CD4-positive, alpha-beta T cell treated with Interleukin-21 for 1 hour (primary cell): ENCODE data around the gene ACADM.
A peak's percentile ranks its signal among the peaks of the same experiment; 100 is the strongest.
"Not testable (repeated sequence)": the region's sequence is repeated elsewhere in the genome, so short reads cannot be mapped to it uniquely, and the experiment has no call there.

Source experiments
- DNase-seq: peaks from one replicate; pipeline ENCODE4 v3.0.0-alpha.2; 2020

Gene ACADM

GRCh38 chr1:75742047-75742625 is 17.6 kb downstream of the ACADM start:
- DNase-seq, result no peak

- DNase-seq, result no peak
Observed at GRCh38 chr1:75745276-75745675, 20.8 kb downstream of the ACADM start.

DNA sequence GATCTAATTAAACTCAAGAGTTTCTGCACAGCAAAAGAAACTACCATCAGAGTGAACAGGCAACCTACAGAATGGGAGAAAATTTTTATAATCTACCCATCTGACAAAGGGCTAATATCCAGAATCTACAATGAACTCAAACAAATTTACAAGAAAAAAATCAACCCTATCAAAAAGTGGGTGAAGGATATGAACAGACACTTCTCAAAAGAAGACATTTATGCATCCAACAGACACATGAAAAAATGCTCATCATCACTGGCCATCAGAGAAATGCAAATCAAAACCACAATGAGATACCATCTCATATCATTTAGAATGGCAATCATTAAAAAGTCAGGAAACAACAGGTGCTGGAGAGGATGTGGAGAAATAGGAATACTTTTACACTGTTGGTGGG is 32.7 kb downstream of the ACADM start:
- DNase-seq, result not testable (repeated sequence)

DNA sequence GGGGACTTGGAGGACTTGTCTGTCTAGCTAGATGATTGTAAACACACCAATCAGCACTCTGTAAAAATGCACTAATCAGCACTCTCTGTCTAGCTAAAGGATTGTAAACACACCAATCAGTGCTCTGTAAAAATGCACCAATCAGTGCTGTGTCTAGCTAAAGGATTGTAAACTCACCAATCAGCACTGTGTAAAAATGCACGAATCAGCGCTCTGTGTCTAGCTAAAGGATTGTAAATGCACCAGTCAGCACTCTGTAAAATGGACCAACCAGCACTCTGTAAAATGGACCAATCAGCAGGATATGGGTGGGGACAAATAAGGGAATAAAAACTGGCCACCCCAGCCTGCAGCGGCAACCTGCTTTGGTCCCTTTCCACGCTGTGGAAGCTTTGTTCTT is 34.0 kb downstream of the ACADM start:
- DNase-seq, result not testable (repeated sequence)

- no peak for DNase-seq
Observed at GRCh38 chr1:75764057-75764655, 39.6 kb downstream of the ACADM start.

DNA sequence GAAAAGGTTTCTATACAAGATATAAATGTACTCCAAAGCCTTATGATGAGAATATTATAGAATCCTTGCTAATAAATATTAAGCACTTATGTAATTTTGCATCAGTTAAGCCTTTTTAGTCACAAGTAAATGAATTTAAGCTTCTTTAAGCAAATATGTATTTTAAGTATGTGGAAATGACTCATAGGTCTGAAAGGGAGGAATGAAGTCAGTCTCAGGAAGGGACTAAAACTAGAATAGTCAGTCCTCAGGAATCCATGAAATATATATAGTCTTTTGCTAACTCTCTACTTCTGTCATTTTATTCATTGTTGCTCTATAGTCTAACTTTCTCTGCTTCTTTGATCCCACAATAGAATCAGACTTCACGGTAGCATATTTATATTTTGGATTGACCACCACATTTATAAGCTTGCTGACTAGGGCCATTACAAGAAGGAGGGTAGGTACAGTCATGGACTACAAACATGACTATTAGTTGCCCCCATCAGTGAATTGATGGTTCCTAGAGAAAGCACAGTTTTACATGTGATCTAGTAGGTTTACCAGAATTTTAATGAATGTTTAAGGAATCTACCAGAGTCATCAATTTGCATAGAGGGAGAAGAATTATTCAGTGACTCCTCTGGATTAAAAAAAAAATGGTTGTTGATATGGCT is 41.3 kb downstream of the ACADM start:
- DNase-seq, result no peak

- DNase-seq, result no peak
Observed at GRCh38 chr1:75768016-75768415, 43.5 kb downstream of the ACADM start.

DNA sequence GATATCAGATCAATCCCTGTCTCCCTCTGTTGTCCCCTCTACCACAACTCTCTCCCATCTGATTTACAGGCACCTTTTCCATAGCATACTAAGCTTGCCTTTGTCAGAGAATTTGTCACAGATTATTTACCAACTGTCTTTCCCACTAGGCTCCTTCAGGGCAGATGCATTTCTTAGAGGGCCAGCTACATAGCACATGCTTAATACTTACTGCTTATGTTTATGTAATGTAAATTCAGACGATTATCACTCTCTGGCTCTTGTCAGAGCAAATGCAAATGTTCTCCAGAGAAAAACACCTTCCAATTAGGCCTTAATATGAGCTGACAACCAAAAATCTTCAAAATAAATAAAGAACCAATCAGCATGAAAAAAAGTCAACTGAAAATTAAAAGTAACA is 46.3 kb downstream of the ACADM start:
- DNase-seq, result no peak

- DNase-seq, result no peak
Observed at GRCh38 chr1:75771978-75772377, 47.5 kb downstream of the ACADM start.

- not testable (repeated sequence) for DNase-seq
Observed at GRCh38 chr1:75777812-75778211, 53.3 kb downstream of the ACADM start.

DNA sequence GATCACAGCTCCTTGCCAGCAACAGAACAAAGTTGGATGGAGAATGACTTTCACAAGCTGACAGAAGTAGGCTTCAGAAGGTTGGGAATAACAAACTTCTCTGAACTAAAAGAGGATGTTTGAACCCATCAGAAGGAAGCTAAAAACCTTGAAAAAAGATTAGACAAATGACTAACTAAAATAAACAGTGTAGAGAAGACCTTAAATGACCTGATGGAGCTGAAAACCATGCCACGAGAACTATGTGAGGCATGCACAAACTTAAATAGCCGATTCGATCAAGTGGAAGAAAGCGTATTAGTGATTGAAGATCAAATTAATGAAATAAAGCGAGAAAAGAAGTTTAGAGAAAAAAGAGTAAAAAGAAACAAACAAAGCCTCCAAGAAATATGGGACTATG is 54.2 kb downstream of the ACADM start:
- DNase-seq, result not testable (repeated sequence)

DNA sequence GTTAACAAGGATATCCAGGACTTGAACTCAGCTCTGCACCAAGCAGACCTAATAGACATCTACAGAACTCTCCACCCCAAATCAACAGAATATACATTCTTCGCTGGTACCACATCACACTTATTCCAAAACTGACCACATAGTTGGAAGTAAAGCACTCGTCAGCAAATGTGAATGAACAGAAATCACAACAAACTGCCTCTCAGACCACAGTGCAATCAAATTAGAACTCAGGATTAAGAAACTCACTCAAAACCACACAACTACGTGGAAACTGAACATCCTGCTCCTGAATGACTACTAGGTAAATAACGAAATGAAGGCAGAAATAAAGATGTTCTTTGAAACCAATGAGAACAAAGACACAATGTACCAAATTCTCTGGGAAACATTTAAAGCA is 55.7 kb downstream of the ACADM start:
- DNase-seq, result not testable (repeated sequence)

DNA sequence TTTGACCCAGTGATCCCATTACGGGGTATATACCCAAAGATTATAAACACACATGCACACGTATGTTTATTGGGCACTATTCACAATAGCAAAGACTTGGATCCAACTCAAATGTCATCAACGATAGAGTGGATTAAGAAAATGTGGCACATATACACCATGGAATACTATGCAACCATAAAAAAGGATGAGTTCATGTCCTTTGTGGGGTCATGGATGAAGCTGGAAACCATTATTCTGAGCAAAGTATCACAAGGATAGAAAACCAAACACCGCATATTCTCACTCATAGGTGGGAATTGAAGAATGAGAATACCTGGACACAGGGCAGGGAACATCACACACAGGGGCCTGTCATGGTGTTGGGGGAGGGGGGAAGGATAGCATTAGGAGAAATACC is 59.4 kb downstream of the ACADM start:
- DNase-seq, result not testable (repeated sequence)

DNA sequence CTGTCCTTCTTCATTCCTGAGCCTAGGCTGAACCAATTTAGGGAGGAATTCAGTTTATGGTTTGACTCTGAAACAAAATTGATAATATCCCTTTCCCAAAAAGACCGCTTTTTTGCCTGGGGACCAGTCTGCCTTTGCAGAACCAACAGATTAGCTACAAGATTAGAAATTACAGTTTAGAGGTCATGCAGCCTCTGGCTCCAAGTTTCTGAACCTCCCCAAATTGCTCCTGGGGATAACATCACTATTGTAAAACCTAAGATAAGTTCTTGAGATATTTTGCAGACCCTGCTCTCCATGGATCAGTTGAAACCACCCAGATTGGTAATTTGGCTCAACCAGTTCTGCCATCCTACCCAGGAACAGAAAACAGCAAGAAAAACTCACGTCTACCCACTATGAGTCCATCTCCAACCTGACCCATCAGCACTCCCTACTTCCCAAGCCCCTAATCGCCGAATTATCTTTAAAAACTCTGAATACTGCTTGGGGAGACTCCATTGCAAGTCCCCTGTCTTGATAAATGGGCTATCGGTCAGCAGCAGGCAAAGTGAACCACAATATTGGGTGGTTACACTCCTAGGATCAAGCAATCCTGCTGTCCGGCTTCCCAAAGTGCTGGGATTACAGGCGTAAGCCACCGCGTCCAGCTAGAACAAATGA is 60.9 kb downstream of the ACADM start:
- DNase-seq, result no peak

GRCh38 chr1:75785983-75786853 is 61.7 kb downstream of the ACADM start, which contains the start of gene RABGGTB:
RABGGTB (plus strand) TSS chr1:75786256; CDS start chr1:75786272, 16 bp downstream.
- DNase-seq, result peak; percentile 96

- DNase-seq, result no peak
Observed at GRCh38 chr1:75786901-75787493, 62.5 kb downstream of the ACADM start.

DNA sequence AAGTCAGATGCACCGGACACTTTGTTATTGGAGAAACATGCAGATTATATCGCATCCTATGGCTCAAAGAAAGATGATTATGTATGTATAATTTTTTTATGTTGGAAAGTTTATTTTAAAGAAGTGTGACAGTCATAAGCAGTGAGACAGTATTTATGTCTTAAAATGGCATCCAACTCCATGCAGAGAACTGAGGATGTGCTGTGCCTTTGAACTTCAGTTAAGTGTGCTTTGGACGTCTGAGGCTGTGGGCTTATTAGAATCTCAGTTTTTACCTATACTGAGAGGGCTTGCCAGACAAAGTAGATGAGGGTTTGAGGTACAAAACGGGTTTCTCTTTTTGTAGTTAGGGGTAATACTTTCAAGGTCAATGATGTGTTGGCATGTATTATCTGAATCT is 63.0 kb downstream of the ACADM start:
- peak; percentile 17 for DNase-seq

DNA sequence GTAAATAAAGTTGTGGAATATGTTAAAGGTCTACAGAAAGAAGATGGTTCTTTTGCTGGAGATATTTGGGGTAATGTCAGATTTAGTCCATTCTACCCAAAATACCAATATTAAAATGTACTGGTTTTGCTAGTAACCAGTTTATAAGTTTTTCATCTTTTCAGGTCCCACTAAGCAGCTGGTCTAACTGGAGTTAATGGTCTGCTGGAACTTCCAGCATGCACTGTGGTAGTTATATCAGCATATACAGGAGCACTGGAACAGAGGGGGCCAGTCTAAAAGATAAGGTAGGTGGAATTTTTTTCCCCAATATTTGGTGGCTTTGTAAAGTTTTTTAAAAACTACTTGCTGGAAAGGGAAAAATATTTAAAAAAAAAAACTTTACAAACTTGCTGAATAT is 65.5 kb downstream of the ACADM start:
- no peak for DNase-seq

GRCh38 chr1:75791022-75791421 is 66.5 kb downstream of the ACADM start:
- DNase-seq, result peak; percentile 13

GRCh38 chr1:75792091-75792490 is 67.6 kb downstream of the ACADM start:
- no peak for DNase-seq

DNA sequence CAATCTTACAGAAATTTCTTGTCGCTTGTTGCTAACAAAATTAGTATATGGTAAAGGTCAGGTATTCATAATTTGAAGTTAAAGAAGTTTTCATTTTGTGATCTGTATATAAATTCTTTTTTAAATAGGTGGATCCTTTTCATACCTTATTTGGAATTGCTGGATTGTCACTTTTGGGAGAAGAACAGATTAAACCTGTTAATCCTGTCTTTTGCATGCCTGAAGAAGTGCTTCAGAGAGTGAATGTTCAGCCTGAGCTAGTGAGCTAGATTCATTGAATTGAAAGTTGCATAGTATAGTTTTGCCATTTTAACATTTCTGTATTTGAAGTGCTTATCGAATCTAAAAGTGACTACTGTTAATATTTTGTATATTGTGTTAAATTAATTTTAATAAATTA is 69.9 kb downstream of the ACADM start:
- no peak for DNase-seq

GRCh38 chr1:75795703-75796193 is 71.2 kb downstream of the ACADM start:
- DNase-seq, result no peak
